ENCODE data around the gene ZBTB2.

- no peak for TF ChIP-seq ZNF70 (CRISPR knock-in tag; IDR thresholded peaks at IDR 0.05)
- TF ChIP-seq ZNF565 (CRISPR knock-in tag; conservative IDR thresholded peaks at IDR 0.05; ENCODE audit: low read depth) = no peak
- TF ChIP-seq ZC3H10 (CRISPR knock-in tag; IDR thresholded peaks at IDR 0.05) = no peak
- TF ChIP-seq ZFP30 (CRISPR knock-in tag; IDR thresholded peaks at IDR 0.05) = no peak
- no peak for TF ChIP-seq POU6F1 (CRISPR knock-in tag; IDR thresholded peaks at IDR 0.05; ENCODE audit: borderline replicate concordance, low read depth)
- TF ChIP-seq BACH2 (CRISPR knock-in tag; IDR thresholded peaks at IDR 0.05; ENCODE audit: borderline replicate concordance) = no peak
- no peak for TF ChIP-seq GLIS3 (CRISPR knock-in tag; IDR thresholded peaks at IDR 0.05)
- TF ChIP-seq PATZ1 (CRISPR knock-in tag; IDR thresholded peaks at IDR 0.05; ENCODE audit: borderline replicate concordance) = no peak
- no peak for TF ChIP-seq CSDC2 (CRISPR knock-in tag; IDR thresholded peaks at IDR 0.05)
- no peak for TF ChIP-seq RARB (CRISPR knock-in tag; IDR thresholded peaks at IDR 0.05)
- TF ChIP-seq ZFP3 (CRISPR knock-in tag; IDR thresholded peaks at IDR 0.05) = no peak
- TF ChIP-seq ZNF8 (CRISPR knock-in tag; IDR thresholded peaks at IDR 0.05) = no peak
- no peak for TF ChIP-seq CREB5 (CRISPR knock-in tag; IDR thresholded peaks at IDR 0.05; ENCODE audit: low read depth)
These were observed 9.6 kb downstream of the ZBTB2 start for GRCh38 chr6:151381722-151382121.

All from SK-N-SH treated with all-trans-retinoic acid at 6 μM for 48 hours (cell line).